GM18858 (cell line): ENCODE data around the gene OR10H2.
"Not testable (repeated sequence)": the region's sequence is repeated elsewhere in the genome, so short reads cannot be mapped to it uniquely, and the experiment has no call there.

Source experiments
- ATAC-seq: cut with Tn5 transposase; IDR thresholded peaks from one replicate; pipeline ENCODE4 v1.9.1; 2021; ENCODE audit not compliant: unreplicated experiment

Gene OR10H2

GRCh38 chr19:15727724-15728123, at the start of gene OR10H2:
TSS of gene OR10H2 (plus strand) at chr19:15728024. CDS start at chr19:15728044, 20 bp downstream.
- ATAC-seq, result no peak

- no peak for ATAC-seq
Measured at GRCh38 chr19:15679089-15679488, 48.7 kb upstream of the OR10H2 start.

GRCh38 chr19:15679865-15680264, 48.0 kb upstream of the OR10H2 start:
- not testable (repeated sequence) for ATAC-seq

- ATAC-seq, result no peak
Measured at GRCh38 chr19:15680478-15681322, 47.1 kb upstream of the OR10H2 start.

GRCh38 chr19:15683411-15683810, 44.4 kb upstream of the OR10H2 start:
- ATAC-seq, result no peak

- ATAC-seq, result no peak
Measured at GRCh38 chr19:15684828-15685227, 43.0 kb upstream of the OR10H2 start.

- ATAC-seq, result no peak
Measured at GRCh38 chr19:15696654-15697194, 31.1 kb upstream of the OR10H2 start.

GRCh38 chr19:15701757-15702533, 25.9 kb upstream of the OR10H2 start:
- ATAC-seq, result no peak

- no peak for ATAC-seq
Measured at GRCh38 chr19:15702534-15702930, 25.3 kb upstream of the OR10H2 start.

- no peak for ATAC-seq
Measured at GRCh38 chr19:15714638-15715037, 13.2 kb upstream of the OR10H2 start.

- ATAC-seq, result no peak
Measured at GRCh38 chr19:15715642-15716041, 12.2 kb upstream of the OR10H2 start.

GRCh38 chr19:15717809-15718208, 10.0 kb upstream of the OR10H2 start:
- no peak for ATAC-seq

GRCh38 chr19:15721268-15721667, 6.6 kb upstream of the OR10H2 start:
- no peak for ATAC-seq

GRCh38 chr19:15722956-15723355, 4.9 kb upstream of the OR10H2 start:
- ATAC-seq, result no peak

- no peak for ATAC-seq
Measured at GRCh38 chr19:15730538-15730937, 2.7 kb downstream of the OR10H2 start.

- no peak for ATAC-seq
Measured at GRCh38 chr19:15732388-15732787, 4.6 kb downstream of the OR10H2 start.

- no peak for ATAC-seq
Measured at GRCh38 chr19:15733895-15734294, 6.1 kb downstream of the OR10H2 start.

- no peak for ATAC-seq
Measured at GRCh38 chr19:15737722-15738121, 9.9 kb downstream of the OR10H2 start, which contains the start of gene OR10H3. TSS of gene OR10H3 (plus strand) at chr19:15737985. CDS start at chr19:15741393, 3,408 bp downstream.

GRCh38 chr19:15740785-15741184, 13.0 kb downstream of the OR10H2 start:
- no peak for ATAC-seq

- ATAC-seq, result no peak
Measured at GRCh38 chr19:15748239-15748638, 20.4 kb downstream of the OR10H2 start.

- no peak for ATAC-seq
Measured at GRCh38 chr19:15758379-15758778, 30.6 kb downstream of the OR10H2 start.
